Stimulated activated CD4-positive, alpha-beta T cell treated with anti-CD3 and anti-CD28 coated beads, Interleukin-4, amount 100 ng/mL, for 48 hours (primary cell): ENCODE results near the gene PSMB8.
"Not testable (repeated sequence)": the region's sequence is repeated elsewhere in the genome, so short reads cannot be mapped to it uniquely, and the experiment has no call there.

ENCODE experiments used
- DNase-seq, 2 donors: peaks; one replicate each; pipeline ENCODE4 v3.0.0-alpha.2; 2020; ENCODE audit warnings: low read depth in 2 of 2

The PSMB8 gene

GRCh38 chr6:32843979-32844838, at the start of gene PSMB8:
PSMB8 (minus strand) TSS chr6:32844047; CDS start chr6:32843996, 51 bp downstream.
- DNase-seq: peak; percentile 93 to 98

DNA sequence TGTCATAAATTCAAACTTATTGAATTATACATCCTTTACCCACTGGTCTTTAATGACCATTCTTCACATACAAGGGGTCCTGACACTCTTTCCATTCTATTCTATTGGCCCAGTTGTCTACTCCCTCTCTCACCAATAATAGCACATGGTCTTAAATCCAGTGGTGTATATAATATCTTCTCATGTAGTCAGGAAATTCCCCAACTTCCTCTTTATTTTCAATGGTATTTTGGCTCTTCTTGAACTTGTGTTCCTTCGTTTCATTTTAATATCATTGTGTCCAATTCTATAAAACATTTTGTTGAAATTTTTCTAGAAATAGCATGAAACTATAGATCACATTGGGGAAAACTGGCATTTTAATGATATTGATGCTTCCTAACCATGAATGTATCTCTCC, 47.0 kb upstream of the PSMB8 start:
- no peak for DNase-seq

GRCh38 chr6:32889533-32889932, 45.7 kb upstream of the PSMB8 start:
- DNase-seq: no peak

DNA sequence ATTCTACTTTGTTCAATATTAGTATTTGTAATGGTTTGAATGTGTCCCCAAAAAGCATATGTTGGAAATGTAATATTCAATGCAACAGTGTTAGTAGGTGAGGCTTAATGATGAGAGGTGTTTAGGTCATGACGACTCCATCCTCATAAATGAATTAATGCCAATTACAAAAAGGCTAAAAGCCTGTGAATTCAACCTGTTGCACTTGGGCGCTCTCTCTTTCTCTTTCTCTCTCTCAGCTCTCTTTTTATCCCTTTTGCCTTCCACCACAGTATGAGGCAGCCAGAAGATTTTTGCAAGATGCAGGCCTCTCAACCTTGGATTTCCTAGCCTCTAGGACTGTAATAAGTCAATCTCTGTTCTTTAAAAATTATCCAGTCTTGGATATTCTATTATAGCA, 44.7 kb upstream of the PSMB8 start:
- no peak for DNase-seq

DNA sequence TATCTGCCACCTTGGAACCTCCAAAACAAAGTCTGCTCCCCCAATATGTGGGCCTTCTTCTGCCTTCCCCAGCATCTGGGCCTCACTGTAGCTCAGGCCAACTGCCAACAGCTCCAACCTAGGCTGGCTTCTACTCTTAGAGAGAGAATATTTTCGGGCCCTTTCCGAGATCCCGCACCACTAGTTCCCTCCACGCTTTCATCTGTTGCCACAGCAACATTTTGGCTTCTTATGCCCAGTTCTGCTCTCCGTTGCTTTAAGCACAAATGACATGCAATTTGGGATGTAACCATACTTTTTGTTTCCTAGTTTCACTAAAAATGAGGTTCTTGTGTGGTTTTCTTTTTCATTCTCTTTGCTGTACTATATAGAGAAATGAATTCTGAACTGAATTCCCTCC, 43.8 kb upstream of the PSMB8 start:
- no peak for DNase-seq

DNA sequence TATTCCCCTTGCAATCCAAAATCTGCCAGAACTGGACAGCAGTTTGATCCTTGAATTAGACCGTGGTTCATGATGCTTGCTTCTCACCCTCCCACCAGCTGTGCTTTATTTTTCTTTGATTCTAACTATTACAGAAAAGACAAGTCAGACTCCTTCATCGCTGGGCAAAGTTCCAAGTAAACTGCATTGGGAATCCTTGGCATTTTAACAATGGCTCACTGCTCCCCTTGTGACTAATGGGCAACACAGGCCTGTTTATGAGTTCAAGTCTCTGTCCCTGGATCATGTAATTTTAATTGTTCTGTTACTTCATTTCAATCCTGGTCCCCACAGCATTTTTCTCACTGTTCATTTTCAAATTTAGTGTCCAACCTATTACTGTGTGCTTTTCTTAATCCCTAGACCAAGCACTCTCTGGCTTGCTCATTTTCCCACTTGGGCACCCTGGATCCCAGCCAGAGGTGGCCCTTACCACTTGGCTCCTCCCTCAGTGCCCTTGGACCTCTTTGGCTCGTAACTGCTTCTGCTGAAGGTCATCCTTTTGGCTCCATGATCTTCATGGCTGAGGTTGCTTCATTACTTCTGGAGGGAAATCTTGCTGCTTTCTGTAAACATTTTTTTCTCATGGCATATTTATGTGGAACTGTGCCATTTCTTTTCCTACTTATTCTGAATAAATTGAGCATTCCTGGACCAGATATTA, 43.0 kb upstream of the PSMB8 start:
- DNase-seq: no peak

DNA sequence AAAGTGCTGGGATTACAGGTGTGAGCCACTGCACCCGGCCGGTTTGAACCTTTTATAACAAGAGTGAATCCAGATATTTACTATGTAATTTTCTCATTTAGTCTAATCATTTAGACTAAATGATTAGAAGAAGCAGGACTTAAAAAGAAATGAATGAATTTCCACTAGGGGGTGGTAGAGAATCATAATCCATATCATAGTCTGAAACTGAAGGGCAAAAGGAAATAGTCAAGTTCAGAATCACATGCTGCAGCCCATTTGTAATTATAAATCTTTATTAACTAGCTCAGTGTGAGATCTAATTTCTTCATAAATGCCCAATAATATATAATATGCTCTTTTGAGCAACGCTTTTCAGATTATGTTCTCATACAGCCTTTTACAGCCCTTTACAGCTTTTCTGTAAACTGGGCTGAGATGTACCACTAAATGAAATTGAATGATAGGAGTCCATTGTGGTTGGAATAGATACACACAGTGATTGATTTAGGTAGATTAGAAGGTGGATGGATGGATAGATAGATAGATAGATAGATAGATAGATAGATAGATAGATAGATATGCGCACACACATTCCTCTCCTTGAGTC, 41.9 kb upstream of the PSMB8 start:
- DNase-seq: no peak

DNA sequence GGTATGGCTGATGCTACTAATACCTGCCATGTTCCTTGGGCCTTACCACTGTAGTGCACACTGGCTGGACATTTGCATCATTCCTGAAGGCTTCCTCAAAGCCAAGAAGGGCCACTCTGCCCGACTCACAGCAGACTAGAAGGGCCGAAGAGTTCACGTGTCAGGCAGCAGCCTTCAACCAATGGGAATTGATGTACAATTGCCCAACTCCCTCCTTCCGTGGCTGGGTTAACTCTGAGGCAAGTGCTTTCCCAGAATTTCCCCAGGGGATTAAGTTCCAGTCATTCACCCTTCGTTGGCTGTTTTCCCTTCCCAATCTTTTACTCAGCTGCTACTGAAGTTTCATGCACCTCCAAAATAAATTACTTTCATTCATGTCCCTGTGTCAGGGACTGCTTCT, 39.9 kb upstream of the PSMB8 start:
- DNase-seq: no peak

GRCh38 chr6:32882879-32883250, 39.0 kb upstream of the PSMB8 start:
- DNase-seq: no peak

GRCh38 chr6:32880962-32881361, 37.1 kb upstream of the PSMB8 start:
- not testable (repeated sequence) for DNase-seq

GRCh38 chr6:32879691-32880090, 35.8 kb upstream of the PSMB8 start:
- DNase-seq: no peak

- DNase-seq: no peak
Observed at GRCh38 chr6:32876603-32877002, 32.8 kb upstream of the PSMB8 start.

DNA sequence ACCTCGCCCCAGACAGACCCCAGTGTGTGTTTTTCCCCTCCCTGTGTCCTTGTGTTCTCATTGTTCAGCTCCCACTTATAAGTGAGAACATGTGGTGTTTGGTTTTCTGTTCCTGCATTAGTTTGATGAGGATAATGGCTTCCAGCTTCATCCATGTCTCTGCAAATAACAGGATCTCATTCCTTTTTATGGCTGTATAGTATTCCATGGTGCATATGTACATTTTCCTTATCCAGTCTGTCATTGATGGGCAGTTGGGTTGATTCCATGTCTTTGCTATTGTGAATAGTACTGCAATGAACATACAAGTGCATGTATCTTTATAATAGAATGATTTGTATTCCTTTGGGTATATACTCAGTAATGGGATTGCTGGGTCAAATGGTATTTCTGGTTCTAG, 30.1 kb upstream of the PSMB8 start:
- DNase-seq: not testable (repeated sequence)

DNA sequence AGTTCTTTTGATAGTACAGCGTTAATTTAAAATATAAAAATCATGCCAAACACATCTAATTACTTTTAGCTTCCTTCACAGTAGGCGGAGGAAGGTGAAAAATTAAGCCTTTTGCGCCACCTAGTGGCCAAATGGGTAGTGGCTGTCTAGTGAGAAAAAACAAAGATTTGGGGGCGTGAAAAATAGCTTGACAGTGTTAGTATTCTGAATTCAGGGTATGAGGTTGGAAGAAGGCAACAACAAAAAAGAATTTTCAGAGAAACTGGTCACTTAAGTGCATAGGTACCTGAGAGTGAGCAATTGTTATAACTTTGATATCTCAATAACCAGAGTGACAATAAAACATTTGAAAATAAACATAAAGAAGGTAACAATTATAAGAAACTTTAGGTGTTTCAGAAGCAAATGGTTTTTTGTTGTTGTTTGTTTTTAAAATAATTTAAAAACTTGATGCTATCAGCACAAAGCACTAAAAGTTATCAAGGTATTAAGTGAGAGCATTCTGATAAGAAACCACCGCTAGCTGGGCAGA, 24.5 kb upstream of the PSMB8 start:
- DNase-seq: peak; percentile 78 to 86

- no peak for DNase-seq
Observed at GRCh38 chr6:32867554-32868256, 23.9 kb upstream of the PSMB8 start.

DNA sequence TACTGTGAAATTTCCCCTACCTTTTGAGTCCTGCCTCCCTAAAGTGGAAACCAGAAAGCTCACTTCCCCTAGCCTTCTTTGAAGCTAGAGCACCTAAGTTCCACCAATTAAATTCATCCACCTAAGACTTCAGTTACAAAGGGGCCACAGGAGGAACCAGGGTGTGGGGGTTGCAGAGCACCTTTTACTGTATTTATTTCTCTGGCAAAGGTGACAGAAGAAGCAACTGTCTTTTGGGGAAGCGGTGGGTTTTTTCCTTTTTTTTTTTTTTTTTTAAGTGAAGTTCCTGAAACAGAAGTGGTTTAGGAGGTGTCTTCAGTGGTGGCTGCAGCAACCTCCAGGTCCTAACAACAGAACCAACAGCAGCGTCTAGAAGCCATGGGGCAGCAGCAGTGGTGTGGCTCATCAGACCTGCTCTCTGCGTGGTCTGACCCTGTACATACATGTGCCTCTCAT, 23.2 kb upstream of the PSMB8 start:
- no peak for DNase-seq

GRCh38 chr6:32865724-32866443, 22.0 kb upstream of the PSMB8 start:
- DNase-seq: no peak

- no peak for DNase-seq
Observed at GRCh38 chr6:32862725-32863124, 18.9 kb upstream of the PSMB8 start.

- DNase-seq: no peak
Observed at GRCh38 chr6:32860674-32861073, 16.8 kb upstream of the PSMB8 start.

DNA sequence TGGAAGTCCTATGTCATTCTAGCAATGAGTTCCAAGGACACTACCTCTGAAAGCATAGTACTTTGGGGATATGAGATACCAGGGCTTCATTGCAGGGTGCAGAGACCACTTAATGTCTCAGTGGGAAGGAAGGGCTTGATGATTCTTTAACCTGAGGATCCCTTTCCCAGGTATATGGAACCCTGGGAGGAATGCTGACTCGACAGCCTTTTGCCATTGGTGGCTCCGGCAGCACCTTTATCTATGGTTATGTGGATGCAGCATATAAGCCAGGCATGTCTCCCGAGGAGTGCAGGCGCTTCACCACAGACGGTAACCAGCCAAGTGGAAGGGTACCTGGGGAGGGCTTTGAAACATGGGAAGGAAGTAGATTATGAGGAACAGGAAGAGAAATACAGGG, 14.3 kb upstream of the PSMB8 start:
- DNase-seq: no peak
